HepG2 (cell line): Measurements from ENCODE around the gene PARN. TPM values are rescaled to one million over a fixed set of nuclear protein-coding genes. Genes with fewer than 3 reads are reported as not detected.

Experiments used
- ADNP ChIP-seq: sonication (generic); formaldehyde crosslinking; IDR thresholded peaks from 2 replicates; pipeline ENCODE4 v1.4.0; 2020; ENCODE audit warnings: missing genetic modification reagents
- CBX5 ChIP-seq: sonication (generic); formaldehyde crosslinking; IDR thresholded peaks from 2 replicates; pipeline ENCODE4 v1.4.0; 2020; ENCODE audit warnings: missing genetic modification reagents, borderline replicate concordance
- FOXP4 ChIP-seq: sonication (generic); formaldehyde crosslinking; IDR thresholded peaks from 2 replicates; pipeline ENCODE4 v1.4.0; 2020; ENCODE audit warnings: missing genetic modification reagents
- IKZF5 ChIP-seq: IDR thresholded peaks from 2 replicates; pipeline ENCODE4 v1.6.1; 2018; ENCODE audit warnings: missing genetic modification reagents, mild to moderate bottlenecking, missing compliant biosample characterization
- IRF9 ChIP-seq: sonication (generic); formaldehyde crosslinking; IDR thresholded peaks from 2 replicates; pipeline ENCODE4 v1.8.0; 2022; ENCODE audit warnings: missing genetic modification reagents, mild to moderate bottlenecking, borderline replicate concordance
- KDM5B ChIP-seq: sonication (generic); formaldehyde crosslinking; IDR thresholded peaks from 2 replicates; pipeline ENCODE4 v1.4.0; 2020; ENCODE audit warnings: missing genetic modification reagents, mild to moderate bottlenecking, borderline replicate concordance
- POLR2G ChIP-seq: fragments of 200-400 bp; formaldehyde crosslinking; IDR thresholded peaks from 2 replicates; pipeline ENCODE4 v1.6.1; 2018; ENCODE audit warnings: mild to moderate bottlenecking, low read depth, low read length, moderate library complexity
- TGIF2 ChIP-seq: IDR thresholded peaks from 2 replicates; pipeline ENCODE4 v1.6.1; 2016; ENCODE audit warnings: control low read depth, missing compliant biosample characterization
- ZBTB33 ChIP-seq: sonication (generic); formaldehyde crosslinking; IDR thresholded peaks from 2 replicates; pipeline ENCODE4 v1.4.0; 2020; ENCODE audit warnings: missing genetic modification reagents
- ZNF333 ChIP-seq: sonication (generic); formaldehyde crosslinking; IDR thresholded peaks from 2 replicates; pipeline ENCODE4 v1.4.0; 2020; ENCODE audit warnings: mild to moderate bottlenecking, missing genetic modification reagents, borderline replicate concordance
- ZNF460 ChIP-seq: sonication (generic); formaldehyde crosslinking; IDR thresholded peaks from 2 replicates; pipeline ENCODE4 v1.5.1; 2020; ENCODE audit warnings: missing genetic modification reagents, mild to moderate bottlenecking, borderline replicate concordance
- ZNF547 ChIP-seq: sonication (generic); formaldehyde crosslinking; IDR thresholded peaks from 2 replicates; pipeline ENCODE4 v1.5.1; 2020; ENCODE audit warnings: mild to moderate bottlenecking, missing genetic modification reagents
- ZNF691 ChIP-seq: sonication (generic); formaldehyde crosslinking; IDR thresholded peaks from 2 replicates; pipeline ENCODE4 v1.4.0; 2020; ENCODE audit warnings: missing genetic modification reagents, low read depth, mild to moderate bottlenecking, borderline replicate concordance
- ZNF770 ChIP-seq: sonication (generic); formaldehyde crosslinking; IDR thresholded peaks from 2 replicates; pipeline ENCODE4 v1.5.0; 2020; ENCODE audit warnings: mild to moderate bottlenecking, missing genetic modification reagents
- ZSCAN31 ChIP-seq: sonication (generic); formaldehyde crosslinking; IDR thresholded peaks from 2 replicates; pipeline ENCODE4 v1.5.0; 2020; ENCODE audit warnings: low read depth, mild to moderate bottlenecking, missing genetic modification reagents
- ZSCAN9 ChIP-seq: IDR thresholded peaks from 2 replicates; pipeline ENCODE4 v1.6.1; 2016; ENCODE audit warnings: borderline replicate concordance
- polyA plus RNA-seq, 8 experiments: library from polyadenylated mRNA; depleted of rRNA in 3 of 8; stranded (reverse) in 7 of 8; unstranded in 1 of 8; fragments of >200 nt; fragmentation: Illumina TruSeq in 4 of 8; extraction: Trizol in 4 of 8; gene quantifications; 2 replicates each; pipeline versions ENCODE4 v1.2.1 to v1.2.3, GENCODE V29; 2011 to 2016; ENCODE audit warnings: low read depth in 4 of 8, missing spikeins in 1 of 8, mixed read lengths in 1 of 8; ENCODE audit not compliant: insufficient read depth in 1 of 8
- total RNA-seq, 5 experiments: library from RNA; depleted of rRNA; stranded (reverse); fragments of >200 nt; fragmentation: Illumina TruSeq; extraction: Trizol; gene quantifications; 2 replicates each; pipeline ENCODE4 v1.2.3, GENCODE V29; 2016; ENCODE audit warnings: low read depth in 1 of 5

Gene PARN
- total and polyA plus RNA-seq, 2 of the 13 experiments (the other 11 are each of a cell fraction or from before 2014, with no cell fraction given) = 13.3 to 47.6 TPM

GRCh38 chr16:14400978-14401710 lies 228.9 kb downstream of the PARN start (continued):
- TF ChIP-seq ZBTB33 (CRISPR knock-in tag) = 0 out of 2 replicates have a peak, but pooled peaks have one; percentile 20
- 0 out of 2 replicates have a peak, but pooled peaks have one; percentile 40 for TF ChIP-seq ZSCAN9 (CRISPR knock-in tag)
- TF ChIP-seq POLR2G = peak; percentile 57; the same call in 1 of the 2 replicates
- TF ChIP-seq ZNF460 (CRISPR knock-in tag) = peak; percentile 12; the same call in 1 of the 2 replicates
- peak; percentile 19; the same call in 1 of the 2 replicates for TF ChIP-seq ZSCAN31 (CRISPR knock-in tag)
- TF ChIP-seq KDM5B = peak; percentile 6; the same call in 1 of the 2 replicates
- 0 out of 2 replicates have a peak, but pooled peaks have one; percentile 24 for TF ChIP-seq ADNP
- TF ChIP-seq ZNF691 (CRISPR knock-in tag) = 0 out of 2 replicates have a peak, but pooled peaks have one; percentile 11
- TF ChIP-seq ZNF547 (CRISPR knock-in tag) = 0 out of 2 replicates have a peak, but pooled peaks have one; percentile 67
- 0 out of 2 replicates have a peak, but pooled peaks have one; percentile 3 for TF ChIP-seq FOXP4
- peak; percentile 61; the same call in 1 of the 2 replicates for TF ChIP-seq IRF9 (CRISPR knock-in tag)
- peak; percentile 60; the same call in 1 of the 2 replicates for TF ChIP-seq IKZF5
- peak; percentile 89 for TF ChIP-seq ZNF770 (CRISPR knock-in tag)
- peak; percentile 13; the same call in 1 of the 2 replicates for TF ChIP-seq ZNF333 (CRISPR knock-in tag)
- TF ChIP-seq CBX5 (CRISPR knock-in tag) = 0 out of 2 replicates have a peak, but pooled peaks have one; percentile 17
- 0 out of 2 replicates have a peak, but pooled peaks have one; percentile 30 for TF ChIP-seq TGIF2
